Ovary (tissue), 9 donors: Measurements from ENCODE around the gene RNPEPL1. TPM values are rescaled to one million over a fixed set of nuclear protein-coding genes. Genes with fewer than 3 reads are reported as not detected.

Experiments
- DNase-seq, 5 donors: peaks; one replicate each; pipeline ENCODE4 v3.0.0-alpha.2; 2019 to 2020
- H3K27ac ChIP-seq, 2 donors: fragments of 200-600 bp; one replicate each; pipeline versions ENCODE4 v1.5.1 to v1.8.0; 2019 to 2022
- H3K27me3 ChIP-seq: fragments of 200-600 bp; one replicate; pipeline ENCODE4 v1.8.0; 2022
- H3K36me3 ChIP-seq: fragments of 200-600 bp; sonication (generic); one replicate; pipeline ENCODE4 v1.5.1; 2019
- H3K4me1 ChIP-seq: one replicate; pipeline ENCODE4 v1.8.1; 2013; ENCODE audit warnings: mild to moderate bottlenecking, moderate library complexity; ENCODE audit not compliant: insufficient read depth
- H3K4me3 ChIP-seq: fragments of 200-600 bp; sonication (generic); one replicate; pipeline ENCODE4 v1.5.1; 2017
- H3K9me3 ChIP-seq, 2 donors: fragments of 200-600 bp in 1 of 2; sonication (generic) in 1 of 2; one replicate each; pipeline versions ENCODE4 v1.5.1 to v1.8.1; 2013 to 2019; ENCODE audit warnings: mild to moderate bottlenecking in 1 of 2, moderate library complexity in 1 of 2
- EP300 ChIP-seq: sonication (generic); formaldehyde crosslinking; IDR thresholded peaks from one replicate; pipeline ENCODE4 v1.6.1; 2017; ENCODE audit warnings: antibody characterized with exemption
- POLR2A ChIP-seq: fragments of 450-650 bp; IDR thresholded peaks from one replicate; pipeline ENCODE4 v1.6.1; 2017; ENCODE audit warnings: antibody characterized with exemption, mild to moderate bottlenecking, moderate library complexity
- WGBS, 3 donors: extraction: QIAGEN DNeasy Blood & Tissue Kit in 1 of 3; methylation state at CpG; one replicate each; pipeline versions ENCODE4 v1.1.5 to v1.1.7; 2013 to 2017; 5-methylcytosine and 5-hydroxymethylcytosine counted together
- intact Hi-C, 4 donors: fragments of 100-400 bp; cut with DNase I; formaldehyde crosslinking; loops; one replicate each; pipeline versions ENCODE4 v1.11.0 to v1.15.1; 2022 to 2023
- polyA plus RNA-seq, 2 donors: library from polyadenylated mRNA; stranded (reverse); fragments of 200-250 nt in 1 of 2; fragments of 350-450 nt in 1 of 2; fragmentation: Illumina TruSeq in 1 of 2; extraction: RNeasy Lipid Tissue Mini Kit (QIAGEN cat#74804) in 1 of 2; gene quantifications; one replicate each; pipeline ENCODE4 v1.2.3, GENCODE V29; 2013 to 2014
- total RNA-seq, 7 donors: library from RNA; depleted of rRNA in 2 of 7; stranded (reverse); fragments of >200 nt in 2 of 7; fragmentation: NEBNext Ultra II Directional in 3 of 7; extraction: Animal tissue kit (Norgen Biotek cat#: 25700) in 3 of 7; gene quantifications; one replicate each; pipeline versions ENCODE4 v1.1.0 to v1.2.4, GENCODE V29; 2016 to 2023
- TF ChIP-seq, protein P1 (sequence below), 3 donors: fragments of 450-650 bp in 2 of 3; fragments of 200-600 bp in 1 of 3; IDR thresholded peaks; one replicate each; pipeline versions ENCODE4 v1.5.1 to v1.8.0; 2016 to 2022; ENCODE audit warnings: antibody characterized with exemption in 3 of 3, mild to moderate bottlenecking in 1 of 3
- donor health status: DM: no; HTN: no; CAD: no; lungs with moderate emphysema.
- donor health status: DM: no; HTN: no; CAD: no.
- donor health status: Bipolar disorder and iron deficiency.
- donor health status: DM: yes; HTN: yes; CAD: no.
- donor health status: DM: no; HTN: no; CAD: no.
- donor health status: DM: yes; HTN: yes; CAD: no.

The RNPEPL1 gene
- total and polyA plus RNA-seq, 9 donors = 3.5 to 27.3 (median 23.2) TPM

- Histone ChIP-seq H3K4me1 (no peaks in the 10 kb centered on the region), H3K9me3 (no peaks in the 10 kb centered on the region), H3K36me3 (no peaks in the 10 kb centered on the region), H3K27ac (no peak overlapping the region), H3K27me3 (no peaks in the 10 kb centered on the region), H3K4me3 (no peak overlapping the region)
- WGBS, 3 donors = 92 to 97% (median 93%) methylated on average over 13 of the region's 13 CpGs
- no peak for DNase-seq
- TF ChIP-seq, protein P1, sequence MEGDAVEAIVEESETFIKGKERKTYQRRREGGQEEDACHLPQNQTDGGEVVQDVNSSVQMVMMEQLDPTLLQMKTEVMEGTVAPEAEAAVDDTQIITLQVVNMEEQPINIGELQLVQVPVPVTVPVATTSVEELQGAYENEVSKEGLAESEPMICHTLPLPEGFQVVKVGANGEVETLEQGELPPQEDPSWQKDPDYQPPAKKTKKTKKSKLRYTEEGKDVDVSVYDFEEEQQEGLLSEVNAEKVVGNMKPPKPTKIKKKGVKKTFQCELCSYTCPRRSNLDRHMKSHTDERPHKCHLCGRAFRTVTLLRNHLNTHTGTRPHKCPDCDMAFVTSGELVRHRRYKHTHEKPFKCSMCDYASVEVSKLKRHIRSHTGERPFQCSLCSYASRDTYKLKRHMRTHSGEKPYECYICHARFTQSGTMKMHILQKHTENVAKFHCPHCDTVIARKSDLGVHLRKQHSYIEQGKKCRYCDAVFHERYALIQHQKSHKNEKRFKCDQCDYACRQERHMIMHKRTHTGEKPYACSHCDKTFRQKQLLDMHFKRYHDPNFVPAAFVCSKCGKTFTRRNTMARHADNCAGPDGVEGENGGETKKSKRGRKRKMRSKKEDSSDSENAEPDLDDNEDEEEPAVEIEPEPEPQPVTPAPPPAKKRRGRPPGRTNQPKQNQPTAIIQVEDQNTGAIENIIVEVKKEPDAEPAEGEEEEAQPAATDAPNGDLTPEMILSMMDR (IDR thresholded peaks at IDR 0.05) = no peak
- no peak for TF ChIP-seq EP300
- no peak for TF ChIP-seq POLR2A
- intact Hi-C loops = no loop called here
Measured at GRCh38 chr2:240528406-240529040, 39.8 kb upstream of the RNPEPL1 start.

DNA sequence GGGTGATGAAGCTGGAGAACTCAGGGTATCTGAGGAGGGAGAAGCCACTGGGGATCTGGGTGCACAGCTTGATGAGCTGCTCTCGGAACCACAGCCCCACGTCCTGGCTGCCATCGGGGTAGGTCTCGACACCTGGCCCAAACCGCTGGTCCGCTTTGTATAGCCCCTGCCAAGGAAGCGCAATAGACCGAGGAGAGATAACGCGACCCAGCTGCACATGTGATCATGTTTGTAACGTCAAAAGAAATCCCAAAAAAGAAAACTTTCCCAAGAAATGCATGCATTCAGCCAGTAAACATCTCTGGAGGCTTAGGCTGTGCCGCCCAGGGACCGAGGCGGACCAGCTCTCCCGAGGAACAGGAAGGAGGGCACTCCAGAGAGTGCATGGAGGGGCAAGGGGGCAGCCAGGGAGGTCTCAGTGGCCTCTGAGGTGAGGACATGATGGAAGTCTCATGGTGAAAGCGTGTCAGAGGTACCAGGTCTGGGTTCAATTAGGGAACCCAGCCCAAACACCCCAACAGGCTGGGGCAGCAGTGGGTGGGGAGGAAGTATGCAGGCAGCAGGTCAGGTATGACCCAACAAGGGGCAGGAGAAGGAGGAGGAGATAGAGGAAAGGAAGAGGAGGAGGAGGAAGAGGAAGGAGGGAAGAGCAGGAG, 38.8 kb upstream of the RNPEPL1 start:
- Histone ChIP-seq H3K27me3 (no peaks in the 10 kb centered on the region), H3K4me1 (no peaks in the 10 kb centered on the region), H3K36me3 (no peaks in the 10 kb centered on the region), H3K9me3 (no peaks in the 10 kb centered on the region), H3K27ac (no peak overlapping the region), H3K4me3 (no peak overlapping the region)
- intact Hi-C loops = no loop called here
- TF ChIP-seq, protein P1 (IDR thresholded peaks at IDR 0.05) = no peak
- TF ChIP-seq POLR2A (no peak), EP300 (no peak)
- 89 to 95% (median 95%) methylated on average over 16 of the region's 16 CpGs for WGBS, 3 donors
- DNase-seq = no peak

DNA sequence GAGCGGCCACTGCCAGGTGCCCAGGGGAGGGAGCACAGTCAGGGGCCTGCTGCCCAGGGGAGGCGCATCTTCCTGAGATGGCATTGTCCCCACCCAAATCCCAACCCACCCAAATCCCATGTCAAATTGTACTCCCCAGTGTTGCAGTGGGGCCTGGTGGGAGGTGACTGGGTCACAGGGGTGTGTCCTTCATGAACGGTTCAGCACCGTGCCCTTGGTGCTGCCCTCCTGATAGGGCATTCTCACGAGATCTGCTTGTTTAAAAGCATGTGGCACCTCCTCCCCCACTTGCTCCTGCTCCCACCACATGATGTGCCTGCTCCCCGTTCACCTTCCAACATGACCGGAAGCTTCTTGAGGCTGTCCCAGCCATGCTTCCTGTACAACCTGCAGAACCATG, 38.1 kb upstream of the RNPEPL1 start:
- no peaks in the 10 kb centered on the region for H3K36me3 ChIP-seq
- 88 to 93% (median 91%) methylated on average over 7 of the region's 7 CpGs for WGBS, 3 donors
- no peak overlapping the region for H3K4me3 ChIP-seq
- intact Hi-C loops = no loop called here
- TF ChIP-seq, protein P1 (IDR thresholded peaks at IDR 0.05) = no peak
- TF ChIP-seq POLR2A = no peak
- TF ChIP-seq EP300 = no peak
- H3K9me3 ChIP-seq = no peaks in the 10 kb centered on the region
- H3K27me3 ChIP-seq = no peaks in the 10 kb centered on the region
- no peak overlapping the region for H3K27ac ChIP-seq
- no peak for DNase-seq
- no peaks in the 10 kb centered on the region for H3K4me1 ChIP-seq

- TF ChIP-seq EP300 (no peak), POLR2A (no peak)
- TF ChIP-seq, protein P1 (IDR thresholded peaks at IDR 0.05) = no peak
- Histone ChIP-seq H3K27me3 (no peaks in the 10 kb centered on the region), H3K4me3 (no peak overlapping the region), H3K36me3 (no peaks in the 10 kb centered on the region), H3K4me1 (no peaks in the 10 kb centered on the region), H3K27ac (no peak overlapping the region), H3K9me3 (no peaks in the 10 kb centered on the region)
- no peak for DNase-seq
- 97 to 98% (median 98%) methylated on average over 5 of the region's 5 CpGs for WGBS, 3 donors
- intact Hi-C loops = no loop called here
Measured at GRCh38 chr2:240531038-240531437, 37.2 kb upstream of the RNPEPL1 start.
